NT2/D1 (cell line): ENCODE measurements around the gene PRRT3.

ENCODE experiments used
- YY1 ChIP-seq: IDR thresholded peaks from 2 replicates; pipeline ENCODE4 v1.6.1; 2011; ENCODE audit not compliant: insufficient read length, insufficient read depth
- ZNF274 ChIP-seq: IDR thresholded peaks from 2 replicates; pipeline ENCODE4 v1.6.1; 2011; ENCODE audit warnings: mild to moderate bottlenecking, low read depth, low read length

- no peak for TF ChIP-seq YY1
- no peak for TF ChIP-seq ZNF274
Measured at GRCh38 chr3:9940746-9941145, 11.5 kb downstream of the PRRT3 start.
